Prostate gland (tissue), 2 donors: Measurements from ENCODE around the gene AGBL5.

Source experiments
- POLR2A ChIP-seq: fragments of 450-650 bp; IDR thresholded peaks from one replicate; pipeline ENCODE4 v1.6.1; 2016; ENCODE audit warnings: antibody characterized with exemption, mild to moderate bottlenecking
- POLR2AphosphoS5 ChIP-seq: sonication (generic); formaldehyde crosslinking; IDR thresholded peaks from one replicate; pipeline ENCODE4 v1.6.1; 2017; ENCODE audit warnings: antibody characterized with exemption
- TF ChIP-seq, protein P1 (sequence below), 4 experiments: fragments of 200-600 bp in 2 of 4; fragments of 450-650 bp in 2 of 4; sonication (generic) in 2 of 4; IDR thresholded peaks; 1 replicate in 3 of 4; 2 replicates in 1 of 4; pipeline ENCODE4 v1.5.1; 2016 to 2019; ENCODE audit warnings: antibody characterized with exemption in 4 of 4, mild to moderate bottlenecking in 2 of 4, moderate library complexity in 2 of 4

DNA sequence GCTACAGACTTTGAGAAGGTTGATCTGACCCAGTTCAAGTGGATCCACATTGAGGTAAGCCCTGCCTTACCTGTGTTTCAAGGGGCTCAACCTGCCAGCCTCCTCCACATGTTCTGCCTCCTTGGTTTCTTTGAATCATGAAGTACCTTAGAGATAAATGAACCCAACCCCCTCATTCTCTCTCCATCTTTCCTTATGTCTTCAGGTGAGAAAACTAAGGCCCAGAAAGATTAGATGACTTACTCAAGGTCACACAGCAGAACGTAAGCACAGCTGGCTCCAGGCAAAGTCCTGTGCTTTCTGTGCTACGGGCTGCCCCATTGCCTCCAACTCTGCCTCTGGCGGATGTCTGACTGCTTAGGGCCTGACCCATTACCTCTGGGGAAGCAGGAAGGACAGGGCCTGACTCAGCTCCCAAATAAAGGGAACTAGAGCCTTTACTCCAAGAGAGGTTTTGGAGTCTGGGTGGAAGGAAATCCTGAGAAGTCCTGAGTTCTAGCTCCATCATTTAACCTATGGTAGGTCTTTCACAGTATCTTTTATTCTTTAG is 45.4 kb downstream of the AGBL5 start:
- TF ChIP-seq, protein P1, sequence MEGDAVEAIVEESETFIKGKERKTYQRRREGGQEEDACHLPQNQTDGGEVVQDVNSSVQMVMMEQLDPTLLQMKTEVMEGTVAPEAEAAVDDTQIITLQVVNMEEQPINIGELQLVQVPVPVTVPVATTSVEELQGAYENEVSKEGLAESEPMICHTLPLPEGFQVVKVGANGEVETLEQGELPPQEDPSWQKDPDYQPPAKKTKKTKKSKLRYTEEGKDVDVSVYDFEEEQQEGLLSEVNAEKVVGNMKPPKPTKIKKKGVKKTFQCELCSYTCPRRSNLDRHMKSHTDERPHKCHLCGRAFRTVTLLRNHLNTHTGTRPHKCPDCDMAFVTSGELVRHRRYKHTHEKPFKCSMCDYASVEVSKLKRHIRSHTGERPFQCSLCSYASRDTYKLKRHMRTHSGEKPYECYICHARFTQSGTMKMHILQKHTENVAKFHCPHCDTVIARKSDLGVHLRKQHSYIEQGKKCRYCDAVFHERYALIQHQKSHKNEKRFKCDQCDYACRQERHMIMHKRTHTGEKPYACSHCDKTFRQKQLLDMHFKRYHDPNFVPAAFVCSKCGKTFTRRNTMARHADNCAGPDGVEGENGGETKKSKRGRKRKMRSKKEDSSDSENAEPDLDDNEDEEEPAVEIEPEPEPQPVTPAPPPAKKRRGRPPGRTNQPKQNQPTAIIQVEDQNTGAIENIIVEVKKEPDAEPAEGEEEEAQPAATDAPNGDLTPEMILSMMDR (IDR thresholded peaks at IDR 0.05): no peak
- TF ChIP-seq POLR2AphosphoS5: no peak
- TF ChIP-seq POLR2A: no peak
